DND-41 (cell line): ENCODE data around the gene ST6GALNAC3.

Source experiments
- ATAC-seq: fragments of 200-7000 bp; cut with Tn5 transposase; 3 replicates; pipeline ENCODE4 v1.9.1; 2021; ENCODE audit warnings: low read depth; ENCODE audit not compliant: insufficient read depth
- DNase-seq: peaks from one replicate; pipeline ENCODE4 v3.0.0-alpha.2; 2020
- H2AFZ ChIP-seq: 2 replicates; pipeline ENCODE4 v1.6.0; 2012; ENCODE audit warnings: low read depth, low read length
- H3K27ac ChIP-seq: 2 replicates; pipeline ENCODE4 v1.5.1; 2012; ENCODE audit warnings: low read length, inconsistent platforms
- H3K27me3 ChIP-seq: fragments of 200-600 bp; sonication (generic); 2 replicates; pipeline ENCODE4 v1.6.0; 2012; ENCODE audit warnings: low read length, mild to moderate bottlenecking, inconsistent platforms; ENCODE audit not compliant: insufficient read depth, poor library complexity
- H3K36me3 ChIP-seq: 2 replicates; pipeline ENCODE4 v1.5.1; 2012; ENCODE audit warnings: low read length, inconsistent platforms; ENCODE audit not compliant: insufficient read depth
- H3K4me1 ChIP-seq: 2 replicates; pipeline ENCODE4 v1.5.1; 2012; ENCODE audit warnings: mild to moderate bottlenecking, low read length; ENCODE audit not compliant: insufficient read depth
- H3K4me2 ChIP-seq: 2 replicates; pipeline ENCODE4 v1.6.0; 2012; ENCODE audit warnings: mild to moderate bottlenecking, moderate library complexity, low read length, inconsistent platforms; ENCODE audit not compliant: insufficient read depth
- H3K4me3 ChIP-seq, 2 experiments: fragments of 200-600 bp in 1 of 2; shearing (Covaris generic) in 1 of 2; 2 replicates each; pipeline ENCODE4 v1.5.1; 2012 to 2016; ENCODE audit warnings: inconsistent platforms in 2 of 2, low read length in 2 of 2, mild to moderate bottlenecking in 2 of 2, low read depth in 1 of 2, moderate library complexity in 1 of 2
- H3K79me2 ChIP-seq: 2 replicates; pipeline ENCODE4 v1.6.0; 2012; ENCODE audit warnings: low read length, inconsistent platforms; ENCODE audit not compliant: insufficient read depth
- H3K9ac ChIP-seq: 2 replicates; pipeline ENCODE4 v1.6.0; 2012; ENCODE audit warnings: low read depth, mild to moderate bottlenecking, inconsistent platforms, low read length, moderate library complexity
- H3K9me3 ChIP-seq: 2 replicates; pipeline ENCODE4 v1.5.1; 2012; ENCODE audit warnings: low read length, moderate library complexity, mild to moderate bottlenecking, inconsistent platforms; ENCODE audit not compliant: insufficient read depth, severe bottlenecking
- H4K20me1 ChIP-seq: 2 replicates; pipeline ENCODE4 v1.6.0; 2012; ENCODE audit warnings: low read length; ENCODE audit not compliant: insufficient read depth
- EZH2 ChIP-seq: IDR thresholded peaks from 3 replicates; pipeline ENCODE4 v1.6.1; 2012; ENCODE audit warnings: borderline replicate concordance, low read depth, mild to moderate bottlenecking, moderate library complexity, low read length, inconsistent platforms; ENCODE audit not compliant: severe bottlenecking
- TF ChIP-seq, protein P1 (sequence below): IDR thresholded peaks from 2 replicates; pipeline ENCODE4 v1.5.1; 2012; ENCODE audit warnings: borderline replicate concordance, low read length, moderate library complexity, mild to moderate bottlenecking; ENCODE audit not compliant: poor library complexity, severe bottlenecking; ENCODE audit errors: extremely low read depth

The ST6GALNAC3 gene

DNA sequence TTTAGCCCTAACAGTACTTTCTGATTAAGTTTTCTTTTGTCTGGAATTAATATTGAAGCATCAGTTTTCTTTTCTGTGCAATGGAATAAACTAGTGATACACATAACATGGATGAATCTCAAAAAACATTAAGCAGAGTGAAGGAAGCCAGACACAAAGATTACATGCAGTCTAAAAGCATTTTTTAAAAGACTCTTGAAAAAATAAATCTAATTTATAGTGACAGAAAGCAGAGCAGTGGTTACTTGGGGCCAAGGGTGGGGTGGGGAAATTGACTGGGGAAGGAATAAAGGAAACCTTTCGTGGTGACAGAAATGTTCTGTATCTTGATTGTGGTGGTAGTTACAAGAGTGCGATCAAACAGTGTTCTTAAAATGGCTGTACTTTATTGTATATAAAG, 20.2 kb upstream of the ST6GALNAC3 start:
- no peak overlapping the region for H3K4me3 ChIP-seq
- no peaks in the 10 kb centered on the region for H3K9me3 ChIP-seq
- H3K79me2 ChIP-seq: no peaks in the 10 kb centered on the region
- H4K20me1 ChIP-seq: no peaks in the 10 kb centered on the region
- no peaks in the 10 kb centered on the region for H3K4me1 ChIP-seq
- no peaks in the 10 kb centered on the region for H3K36me3 ChIP-seq
- H3K4me2 ChIP-seq: no peak overlapping the region
- DNase-seq: no peak
- no peaks in the 10 kb centered on the region for H3K27me3 ChIP-seq
- ATAC-seq: no peak
- H2AFZ ChIP-seq: no peak overlapping the region
- H3K9ac ChIP-seq: no peak overlapping the region
- TF ChIP-seq, protein P1, sequence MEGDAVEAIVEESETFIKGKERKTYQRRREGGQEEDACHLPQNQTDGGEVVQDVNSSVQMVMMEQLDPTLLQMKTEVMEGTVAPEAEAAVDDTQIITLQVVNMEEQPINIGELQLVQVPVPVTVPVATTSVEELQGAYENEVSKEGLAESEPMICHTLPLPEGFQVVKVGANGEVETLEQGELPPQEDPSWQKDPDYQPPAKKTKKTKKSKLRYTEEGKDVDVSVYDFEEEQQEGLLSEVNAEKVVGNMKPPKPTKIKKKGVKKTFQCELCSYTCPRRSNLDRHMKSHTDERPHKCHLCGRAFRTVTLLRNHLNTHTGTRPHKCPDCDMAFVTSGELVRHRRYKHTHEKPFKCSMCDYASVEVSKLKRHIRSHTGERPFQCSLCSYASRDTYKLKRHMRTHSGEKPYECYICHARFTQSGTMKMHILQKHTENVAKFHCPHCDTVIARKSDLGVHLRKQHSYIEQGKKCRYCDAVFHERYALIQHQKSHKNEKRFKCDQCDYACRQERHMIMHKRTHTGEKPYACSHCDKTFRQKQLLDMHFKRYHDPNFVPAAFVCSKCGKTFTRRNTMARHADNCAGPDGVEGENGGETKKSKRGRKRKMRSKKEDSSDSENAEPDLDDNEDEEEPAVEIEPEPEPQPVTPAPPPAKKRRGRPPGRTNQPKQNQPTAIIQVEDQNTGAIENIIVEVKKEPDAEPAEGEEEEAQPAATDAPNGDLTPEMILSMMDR: no peak
- no peak for TF ChIP-seq EZH2
- no peak overlapping the region for H3K27ac ChIP-seq

DNA sequence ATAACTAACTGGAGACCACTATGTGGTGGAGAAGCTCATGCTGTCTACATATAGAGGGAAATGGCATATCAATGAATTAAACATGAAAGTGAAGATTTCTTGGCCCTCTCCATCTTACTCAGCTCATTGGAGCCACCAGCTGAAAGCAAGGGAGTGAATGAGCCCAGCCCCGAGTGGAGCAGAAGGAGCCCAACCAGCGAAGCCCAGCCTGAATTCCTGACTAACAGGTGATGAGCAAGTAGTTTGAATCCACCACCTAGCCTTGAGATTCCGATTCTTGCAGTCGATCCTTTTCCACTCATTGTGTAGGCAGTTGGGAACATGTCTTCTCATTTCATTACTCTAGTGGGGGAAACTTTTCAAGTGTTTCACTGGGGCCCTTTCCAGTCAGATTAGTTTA, 18.6 kb upstream of the ST6GALNAC3 start:
- Histone ChIP-seq H3K36me3 (no peaks in the 10 kb centered on the region), H3K4me2 (no peak overlapping the region), H3K4me1 (no peaks in the 10 kb centered on the region), H3K79me2 (no peaks in the 10 kb centered on the region), H3K9me3 (no peaks in the 10 kb centered on the region), H3K9ac (no peak overlapping the region), H4K20me1 (no peaks in the 10 kb centered on the region), H3K27ac (no peak overlapping the region), H3K27me3 (no peaks in the 10 kb centered on the region), H3K4me3 (no peak overlapping the region), H2AFZ (no peak overlapping the region)
- DNase-seq (no peak), ATAC-seq (no peak)
- TF ChIP-seq EZH2: no peak
- TF ChIP-seq, protein P1: no peak

DNA sequence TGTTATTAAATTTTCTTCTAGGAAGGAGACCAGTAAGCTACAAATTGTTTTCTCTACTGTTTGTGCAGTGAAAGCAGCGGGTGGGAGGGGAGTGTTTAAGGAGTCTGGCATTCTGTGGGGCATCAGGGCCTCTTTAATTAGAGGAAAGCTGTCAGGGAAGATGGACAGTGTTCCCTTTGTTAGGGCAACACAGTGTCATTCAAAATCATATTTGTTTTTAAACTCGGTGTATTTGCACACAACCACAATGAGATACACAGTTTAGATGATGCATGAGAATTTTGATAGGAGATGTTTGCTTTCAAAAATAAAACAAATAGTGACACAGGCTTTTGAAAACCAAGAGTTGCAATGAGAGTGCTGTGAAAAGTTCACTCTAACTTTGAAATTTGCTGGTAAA, 15.1 kb upstream of the ST6GALNAC3 start:
- no peaks in the 10 kb centered on the region for H3K4me1 ChIP-seq
- H3K4me3 ChIP-seq: no peak overlapping the region
- no peaks in the 10 kb centered on the region for H3K27me3 ChIP-seq
- H3K36me3 ChIP-seq: no peaks in the 10 kb centered on the region
- ATAC-seq (no peak), DNase-seq (no peak)
- no peak overlapping the region for H3K9ac ChIP-seq
- no peak overlapping the region for H3K27ac ChIP-seq
- no peaks in the 10 kb centered on the region for H4K20me1 ChIP-seq
- H3K4me2 ChIP-seq: no peak overlapping the region
- no peaks in the 10 kb centered on the region for H3K79me2 ChIP-seq
- no peak for TF ChIP-seq EZH2
- TF ChIP-seq, protein P1: no peak
- no peak overlapping the region for H2AFZ ChIP-seq
- H3K9me3 ChIP-seq: no peaks in the 10 kb centered on the region

DNA sequence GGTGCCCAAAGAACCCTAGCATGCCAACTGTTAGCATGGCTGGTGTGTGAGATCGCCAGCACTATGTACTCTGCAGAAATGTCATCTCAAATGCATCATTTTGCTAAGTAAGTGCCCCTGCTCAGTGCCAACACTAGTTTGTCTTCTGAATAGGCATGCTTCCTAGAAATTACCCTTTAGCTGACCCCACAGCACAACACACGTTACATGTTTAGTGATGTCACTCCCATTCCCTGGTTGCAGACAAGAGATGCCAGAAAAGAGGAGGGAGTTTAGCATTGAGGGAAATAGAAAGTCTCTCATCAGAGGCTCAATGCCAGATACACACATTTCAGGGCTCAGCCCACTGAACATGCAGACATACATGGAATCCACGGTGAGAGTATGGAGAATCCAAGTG, 9.3 kb upstream of the ST6GALNAC3 start:
- Histone ChIP-seq H3K36me3 (no peaks in the 10 kb centered on the region), H3K27ac (no peak overlapping the region), H3K27me3 (no peaks in the 10 kb centered on the region), H3K79me2 (no peaks in the 10 kb centered on the region), H3K4me1 (no peaks in the 10 kb centered on the region), H3K4me2 (no peak overlapping the region), H3K4me3 (no peak overlapping the region), H2AFZ (no peak overlapping the region), H3K9ac (no peak overlapping the region), H3K9me3 (no peaks in the 10 kb centered on the region), H4K20me1 (no peaks in the 10 kb centered on the region)
- ATAC-seq (no peak), DNase-seq (no peak)
- TF ChIP-seq, protein P1: no peak
- no peak for TF ChIP-seq EZH2
